HUES48 (cell line): ENCODE measurements around the gene SUCLG2.
A peak's percentile ranks its signal among the peaks of the same experiment; 100 is the strongest.

Experiments
- H3K27ac ChIP-seq: one replicate; pipeline ENCODE4 v1.7.0; 2013; ENCODE audit warnings: low read depth, low read length, inconsistent platforms
- H3K27me3 ChIP-seq: 2 replicates; pipeline ENCODE4 v1.6.1; 2013; ENCODE audit warnings: mild to moderate bottlenecking, low read length; ENCODE audit not compliant: control insufficient read depth, insufficient read depth
- H3K36me3 ChIP-seq: 2 replicates; pipeline ENCODE4 v1.6.1; 2013; ENCODE audit warnings: low read length; ENCODE audit not compliant: control insufficient read depth, insufficient read depth
- H3K4me1 ChIP-seq: 2 replicates; pipeline ENCODE4 v1.6.1; 2013; ENCODE audit warnings: mild to moderate bottlenecking, low read length; ENCODE audit not compliant: control insufficient read depth, insufficient read depth
- H3K4me3 ChIP-seq: 2 replicates; pipeline ENCODE4 v1.5.1; 2013; ENCODE audit warnings: mild to moderate bottlenecking, low read depth, low read length
- H3K9ac ChIP-seq: 2 replicates; pipeline ENCODE4 v1.6.1; 2013; ENCODE audit warnings: mild to moderate bottlenecking, low read depth, low read length, moderate library complexity
- H3K9me3 ChIP-seq: 2 replicates; pipeline ENCODE4 v1.6.1; 2013; ENCODE audit warnings: low read length; ENCODE audit not compliant: control insufficient read depth, insufficient read depth

The SUCLG2 gene

DNA sequence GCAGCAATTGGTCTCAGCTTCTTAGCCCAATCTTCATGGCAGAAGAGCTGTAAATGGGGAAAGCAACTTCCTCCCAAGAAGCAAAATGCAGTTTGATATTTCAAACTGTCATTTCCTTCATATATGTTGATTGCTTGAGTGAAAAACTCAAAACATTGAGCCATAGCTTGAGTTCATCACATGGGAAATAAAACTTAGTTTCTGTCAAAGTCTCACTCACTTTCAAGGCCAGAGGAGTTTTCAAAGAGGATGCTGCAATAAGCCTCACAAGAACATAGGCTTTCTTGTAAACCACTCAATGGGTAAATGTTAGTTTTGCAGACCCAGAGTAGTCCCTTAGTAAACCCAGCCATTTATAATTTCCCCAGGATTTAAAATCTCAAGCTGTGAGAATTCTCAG, 29.1 kb upstream of the SUCLG2 start:
- no peak overlapping the region for H3K27ac ChIP-seq
- no peaks in the 10 kb centered on the region for H3K9me3 ChIP-seq
- H3K36me3 ChIP-seq = no peaks in the 10 kb centered on the region
- no peaks in the 10 kb centered on the region for H3K27me3 ChIP-seq
- H3K4me1 ChIP-seq = no peaks in the 10 kb centered on the region
- no peak overlapping the region for H3K4me3 ChIP-seq
- H3K9ac ChIP-seq = no peak overlapping the region

GRCh38 chr3:67678665-67679064, 24.3 kb upstream of the SUCLG2 start:
- H3K27ac ChIP-seq = no peak overlapping the region

DNA sequence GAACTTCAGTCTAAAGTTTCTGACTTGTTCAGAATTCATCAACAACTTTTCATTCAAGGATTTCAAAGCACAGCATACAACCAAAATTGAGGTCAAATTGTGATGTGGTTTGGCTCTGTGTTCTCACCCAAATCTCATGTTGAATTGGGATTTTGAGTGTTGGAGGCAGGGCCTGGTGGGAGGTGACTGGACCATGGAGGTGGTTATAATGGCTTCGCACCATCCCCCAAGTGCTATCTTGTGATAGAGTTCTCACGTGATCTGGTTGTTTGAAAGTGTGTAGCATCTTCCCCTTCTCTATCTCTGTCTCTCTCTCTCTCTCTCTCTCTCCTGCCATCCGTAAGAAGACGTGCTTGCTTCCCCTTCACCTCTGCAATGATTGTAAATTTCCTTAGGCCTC, 19.6 kb upstream of the SUCLG2 start:
- H3K27ac ChIP-seq = no peak overlapping the region
- no peaks in the 10 kb centered on the region for H3K36me3 ChIP-seq
- H3K4me3 ChIP-seq = no peak overlapping the region
- no peak overlapping the region for H3K9ac ChIP-seq
- no peaks in the 10 kb centered on the region for H3K27me3 ChIP-seq
- H3K4me1 ChIP-seq = no peaks in the 10 kb centered on the region
- H3K9me3 ChIP-seq = no peaks in the 10 kb centered on the region

More at GRCh38 chr3:67678665-67679064, 24.3 kb upstream of the SUCLG2 start:
- H3K4me3 ChIP-seq = no peak overlapping the region
- H3K27me3 ChIP-seq = no peaks in the 10 kb centered on the region
- no peaks in the 10 kb centered on the region for H3K4me1 ChIP-seq
- no peaks in the 10 kb centered on the region for H3K36me3 ChIP-seq
- H3K9ac ChIP-seq = no peak overlapping the region
- H3K9me3 ChIP-seq = no peaks in the 10 kb centered on the region

- Histone ChIP-seq H3K9ac (no peak overlapping the region), H3K4me3 (no peak overlapping the region), H3K9me3 (0 out of 2 replicates have a peak, but pooled peaks cover 4% of the 10 kb centered on the region), H3K27me3 (no peaks in the 10 kb centered on the region), H3K27ac (no peak overlapping the region), H3K4me1 (no peaks in the 10 kb centered on the region), H3K36me3 (no peaks in the 10 kb centered on the region)
These were observed 8.3 kb upstream of the SUCLG2 start for GRCh38 chr3:67662733-67663132.

GRCh38 chr3:67661089-67661488, 6.7 kb upstream of the SUCLG2 start:
- Histone ChIP-seq H3K9me3 (no peaks in the 10 kb centered on the region), H3K36me3 (no peaks in the 10 kb centered on the region), H3K9ac (no peak overlapping the region), H3K4me1 (no peaks in the 10 kb centered on the region), H3K27me3 (no peaks in the 10 kb centered on the region), H3K4me3 (no peak overlapping the region), H3K27ac (no peak overlapping the region)

- Histone ChIP-seq H3K9ac (no peak overlapping the region), H3K36me3 (no peaks in the 10 kb centered on the region), H3K4me1 (peaks cover 14% of the 10 kb centered on the region), H3K9me3 (no peaks in the 10 kb centered on the region), H3K27ac (no peak overlapping the region), H3K27me3 (no peaks in the 10 kb centered on the region), H3K4me3 (no peak overlapping the region)
These were observed 2.8 kb upstream of the SUCLG2 start for GRCh38 chr3:67657192-67657591.

GRCh38 chr3:67656614-67657013, 2.2 kb upstream of the SUCLG2 start:
- Histone ChIP-seq H3K4me3 (no peak overlapping the region), H3K9ac (no peak overlapping the region), H3K36me3 (no peaks in the 10 kb centered on the region), H3K27ac (no peak overlapping the region), H3K27me3 (no peaks in the 10 kb centered on the region), H3K4me1 (peaks cover 14% of the 10 kb centered on the region), H3K9me3 (no peaks in the 10 kb centered on the region)

DNA sequence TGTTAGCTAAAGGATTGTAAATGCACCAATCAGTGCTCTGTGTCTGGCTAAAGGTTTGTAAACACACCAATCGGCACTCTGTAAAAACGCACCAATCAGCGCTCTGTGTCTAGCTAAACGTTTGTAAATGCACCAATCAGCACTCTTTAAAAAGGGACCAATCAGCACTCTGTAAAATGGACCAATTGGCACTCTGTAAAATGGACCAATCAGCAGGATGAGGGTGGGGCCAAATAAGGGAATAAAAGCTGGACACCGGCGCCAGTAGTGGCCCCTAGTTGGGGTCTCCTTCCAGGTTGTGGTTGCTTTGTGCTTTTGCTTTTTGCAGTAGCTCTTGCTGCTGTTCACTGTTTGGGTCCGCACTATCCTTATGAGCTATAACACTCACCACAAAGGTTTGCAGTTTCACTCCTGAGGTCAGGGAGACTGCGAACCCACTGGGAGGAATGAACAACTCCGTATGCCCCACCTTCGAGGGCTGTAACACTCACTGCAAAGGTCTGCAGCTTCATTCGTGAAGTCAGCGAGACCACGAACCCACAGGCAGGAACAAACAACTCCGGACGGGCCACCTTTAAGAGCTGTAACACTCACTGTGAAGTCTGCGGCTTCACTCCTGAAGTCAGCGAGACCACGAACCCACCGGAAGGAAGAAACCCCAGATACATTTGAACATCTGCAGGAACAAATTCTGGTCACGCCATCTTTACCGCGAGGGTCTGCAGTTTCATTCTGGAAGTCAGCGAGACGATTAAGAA, 1.1 kb upstream of the SUCLG2 start:
- Histone ChIP-seq H3K36me3 (no peaks in the 10 kb centered on the region), H3K9ac (no peak overlapping the region), H3K9me3 (no peaks in the 10 kb centered on the region), H3K27me3 (no peaks in the 10 kb centered on the region), H3K27ac (no peak overlapping the region), H3K4me3 (no peak overlapping the region), H3K4me1 (peaks cover 14% of the 10 kb centered on the region)

DNA sequence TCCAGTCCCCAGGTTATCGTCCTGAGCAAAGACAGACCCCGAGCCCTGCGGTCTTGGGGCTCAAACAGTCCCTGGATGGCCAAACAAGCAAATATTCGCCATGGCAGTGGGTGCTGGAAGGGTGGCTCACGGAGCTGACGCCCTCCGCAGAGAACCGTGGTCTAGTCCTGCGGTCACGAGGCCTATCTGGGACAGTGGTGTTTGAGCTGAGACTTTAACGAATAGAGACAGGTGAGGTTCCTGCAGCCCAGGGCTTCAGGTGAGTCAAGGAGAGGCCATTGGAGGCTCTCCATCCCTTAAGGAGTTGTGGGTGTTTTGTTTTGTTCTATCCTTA, 399 bp upstream of the SUCLG2 start:
- Histone ChIP-seq H3K27me3 (no peaks in the 10 kb centered on the region), H3K9ac (peak overlapping the region; percentile 97), H3K36me3 (no peaks in the 10 kb centered on the region), H3K27ac (peak overlapping the region; percentile 89), H3K4me3 (peak overlapping the region; percentile 79), H3K9me3 (no peaks in the 10 kb centered on the region), H3K4me1 (peaks cover 14% of the 10 kb centered on the region)

DNA sequence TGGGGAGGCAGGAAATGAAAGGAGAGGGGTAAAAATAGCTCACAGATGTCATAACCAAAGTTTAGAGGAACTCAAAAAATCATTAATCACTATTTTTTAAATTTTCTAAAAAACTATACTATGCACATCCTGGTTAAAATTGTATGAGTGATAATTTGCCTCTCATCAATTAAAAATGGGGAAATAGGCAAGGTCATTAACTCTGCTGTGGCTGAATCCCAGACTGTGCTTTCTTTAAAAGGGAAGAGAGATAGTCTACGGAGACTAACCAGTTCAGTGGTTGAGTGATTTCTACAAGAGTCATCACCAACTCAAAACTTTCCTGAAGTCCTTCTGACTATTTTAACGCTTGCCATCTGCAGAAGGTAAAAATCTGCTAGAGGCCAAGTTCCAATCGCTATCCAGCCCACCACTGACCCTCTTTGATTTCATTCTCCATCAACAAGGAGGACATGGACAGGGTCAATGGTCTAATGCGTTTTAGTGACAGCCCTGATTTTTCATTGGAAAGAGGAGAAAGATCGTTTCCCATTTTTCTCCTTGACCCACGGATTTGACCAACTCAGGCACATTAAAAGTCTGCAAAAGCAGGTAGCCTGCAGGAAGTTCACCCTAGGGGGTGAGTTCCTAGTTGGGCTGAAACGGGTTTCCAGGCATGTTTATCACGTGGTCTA, 850 bp downstream of the SUCLG2 start:
- no peaks in the 10 kb centered on the region for H3K27me3 ChIP-seq
- no peaks in the 10 kb centered on the region for H3K36me3 ChIP-seq
- H3K4me1 ChIP-seq = peaks cover 17% of the 10 kb centered on the region
- H3K9me3 ChIP-seq = no peaks in the 10 kb centered on the region
- peak overlapping the region; percentile 89 for H3K27ac ChIP-seq
- H3K9ac ChIP-seq = peak overlapping the region; percentile 97
- peak overlapping the region; percentile 79 for H3K4me3 ChIP-seq

DNA sequence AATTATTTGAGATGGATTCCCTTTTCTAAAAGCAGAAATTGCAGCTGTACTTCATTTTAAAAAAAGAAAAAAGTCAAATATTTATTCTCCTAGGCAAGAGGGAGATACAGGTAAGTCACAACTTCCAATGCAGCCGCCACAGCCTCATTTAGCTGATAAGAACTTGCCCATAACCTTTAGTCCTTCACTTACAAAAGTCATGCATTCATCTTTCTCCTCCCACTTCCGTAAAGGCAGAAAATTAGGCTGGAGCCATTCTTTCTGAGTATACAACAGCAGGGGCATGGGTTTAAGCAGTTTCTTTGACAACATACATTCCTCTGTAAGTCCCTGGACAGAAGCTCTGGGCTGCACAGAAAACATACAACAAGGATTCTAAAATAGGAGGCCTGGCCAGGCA, 4.3 kb downstream of the SUCLG2 start:
- no peaks in the 10 kb centered on the region for H3K27me3 ChIP-seq
- H3K9ac ChIP-seq = no peak overlapping the region
- H3K36me3 ChIP-seq = no peaks in the 10 kb centered on the region
- peaks cover 18% of the 10 kb centered on the region for H3K4me1 ChIP-seq
- no peak overlapping the region for H3K27ac ChIP-seq
- H3K9me3 ChIP-seq = no peaks in the 10 kb centered on the region
- no peak overlapping the region for H3K4me3 ChIP-seq
